Measurements from ENCODE around the gene PRXL2B.

The PRXL2B gene

DNA sequence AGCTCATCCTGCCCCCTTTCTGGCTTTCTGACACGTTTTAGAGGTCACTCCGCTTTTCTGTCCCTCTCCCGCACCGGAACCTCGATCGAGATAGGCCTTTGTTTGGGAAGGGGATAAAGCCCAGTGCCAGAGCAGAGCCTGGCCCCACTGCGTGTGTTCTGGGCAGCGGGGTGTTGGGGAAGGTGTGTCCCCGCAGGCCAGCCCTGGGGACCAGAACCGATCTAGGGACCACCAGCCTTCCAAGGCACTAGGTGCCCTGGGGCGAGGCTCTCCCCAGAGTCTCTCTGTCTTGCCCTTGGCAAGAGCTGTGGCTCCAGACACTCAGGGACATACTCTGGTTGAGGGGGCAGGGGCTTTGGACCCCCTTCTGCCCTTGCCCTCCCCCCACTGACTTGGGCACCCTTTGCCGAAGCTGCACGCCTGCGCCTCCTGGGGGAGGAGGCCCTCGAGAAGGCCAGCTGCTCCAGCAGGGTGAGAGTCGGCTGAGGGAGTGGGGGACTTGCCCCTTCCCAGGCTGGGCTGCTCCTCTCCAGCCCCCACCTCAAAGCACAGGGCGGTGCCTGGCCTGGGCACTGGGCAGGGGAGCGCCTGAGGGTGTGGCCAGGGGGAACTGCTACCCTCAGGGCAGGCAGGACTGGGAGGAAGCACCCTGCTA lies 16.4 kb downstream of the PRXL2B start:
- H3K4me3 ChIP-seq (ENCODE audit: low read depth, low read length): no peak overlapping the region
- TF ChIP-seq, protein P1, sequence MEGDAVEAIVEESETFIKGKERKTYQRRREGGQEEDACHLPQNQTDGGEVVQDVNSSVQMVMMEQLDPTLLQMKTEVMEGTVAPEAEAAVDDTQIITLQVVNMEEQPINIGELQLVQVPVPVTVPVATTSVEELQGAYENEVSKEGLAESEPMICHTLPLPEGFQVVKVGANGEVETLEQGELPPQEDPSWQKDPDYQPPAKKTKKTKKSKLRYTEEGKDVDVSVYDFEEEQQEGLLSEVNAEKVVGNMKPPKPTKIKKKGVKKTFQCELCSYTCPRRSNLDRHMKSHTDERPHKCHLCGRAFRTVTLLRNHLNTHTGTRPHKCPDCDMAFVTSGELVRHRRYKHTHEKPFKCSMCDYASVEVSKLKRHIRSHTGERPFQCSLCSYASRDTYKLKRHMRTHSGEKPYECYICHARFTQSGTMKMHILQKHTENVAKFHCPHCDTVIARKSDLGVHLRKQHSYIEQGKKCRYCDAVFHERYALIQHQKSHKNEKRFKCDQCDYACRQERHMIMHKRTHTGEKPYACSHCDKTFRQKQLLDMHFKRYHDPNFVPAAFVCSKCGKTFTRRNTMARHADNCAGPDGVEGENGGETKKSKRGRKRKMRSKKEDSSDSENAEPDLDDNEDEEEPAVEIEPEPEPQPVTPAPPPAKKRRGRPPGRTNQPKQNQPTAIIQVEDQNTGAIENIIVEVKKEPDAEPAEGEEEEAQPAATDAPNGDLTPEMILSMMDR (IDR thresholded peaks at IDR 0.05; ENCODE audit: borderline replicate concordance, insufficient read depth, low read depth, low read length): no peak

DNA sequence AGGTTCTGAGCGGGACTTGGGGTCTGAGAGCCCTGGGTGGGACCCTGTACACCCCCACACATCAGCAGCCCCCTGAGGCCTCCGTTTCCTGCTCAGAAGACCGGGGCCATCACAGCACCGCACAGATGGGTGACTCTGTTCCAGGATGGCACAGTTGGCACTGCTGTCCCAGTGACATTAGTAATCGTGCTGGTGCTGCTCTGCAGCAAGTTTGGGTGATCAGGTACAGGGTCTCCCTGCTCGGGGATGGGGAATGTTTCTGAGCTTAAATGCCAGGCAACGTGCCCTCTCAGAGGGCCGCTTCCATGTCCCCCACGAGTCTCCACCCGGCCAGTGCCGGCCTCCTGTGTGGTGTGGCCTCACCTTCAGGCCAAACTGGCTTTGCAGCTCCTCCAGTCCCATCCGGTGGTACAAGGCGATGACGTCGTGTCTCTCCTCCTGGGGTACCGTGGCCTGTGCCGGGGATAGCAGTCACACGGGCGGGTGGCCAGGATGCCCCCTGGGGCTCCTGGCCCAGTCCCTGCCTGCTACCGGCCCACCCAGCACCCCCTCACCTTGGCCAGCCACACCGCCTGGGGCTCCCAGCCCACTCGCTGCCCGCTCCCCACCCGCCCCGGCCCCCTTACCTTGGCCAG lies 17.1 kb downstream of the PRXL2B start:
- no peak overlapping the region for H3K4me3 ChIP-seq (ENCODE audit: low read depth, low read length)
- TF ChIP-seq, protein P1 (IDR thresholded peaks at IDR 0.05; ENCODE audit: borderline replicate concordance, insufficient read depth, low read depth, low read length): no peak

DNA sequence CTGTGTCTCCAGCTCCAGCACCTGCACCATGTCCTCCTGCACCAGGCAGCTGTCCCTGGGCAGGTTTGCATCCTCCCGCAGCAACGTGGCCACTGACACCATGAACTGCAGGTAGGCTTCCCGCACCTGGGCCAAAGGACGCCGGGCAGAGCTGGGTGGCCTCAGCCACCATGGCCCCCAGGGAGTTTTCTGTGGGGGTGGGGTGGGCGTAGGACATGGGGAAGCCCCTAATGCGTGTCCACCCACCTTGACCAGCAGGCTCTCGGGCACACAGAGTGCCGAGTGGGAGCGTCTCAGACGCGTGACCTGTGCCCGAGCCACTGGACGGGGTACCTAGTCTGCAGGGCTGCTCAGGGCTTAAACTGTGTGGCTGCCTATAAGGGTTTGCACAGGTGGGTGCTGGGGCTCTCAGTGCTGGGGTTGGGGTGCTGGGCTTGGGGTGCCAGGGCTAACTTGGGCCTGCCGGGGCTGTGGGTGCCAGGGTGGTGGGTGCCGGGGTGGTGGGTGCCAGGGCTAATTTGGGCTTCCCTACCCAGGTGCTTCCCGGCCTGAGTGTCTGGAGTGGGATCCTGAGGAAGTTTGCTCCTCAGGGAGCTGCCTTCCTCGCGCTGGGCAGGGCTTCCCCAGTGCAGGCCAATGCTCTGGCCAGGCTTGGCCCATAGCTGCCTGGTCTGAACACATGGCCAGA lies 17.7 kb downstream of the PRXL2B start:
- no peak overlapping the region for H3K4me3 ChIP-seq (ENCODE audit: low read depth, low read length)
- TF ChIP-seq, protein P1 (IDR thresholded peaks at IDR 0.05; ENCODE audit: borderline replicate concordance, insufficient read depth, low read depth, low read length): no peak

DNA sequence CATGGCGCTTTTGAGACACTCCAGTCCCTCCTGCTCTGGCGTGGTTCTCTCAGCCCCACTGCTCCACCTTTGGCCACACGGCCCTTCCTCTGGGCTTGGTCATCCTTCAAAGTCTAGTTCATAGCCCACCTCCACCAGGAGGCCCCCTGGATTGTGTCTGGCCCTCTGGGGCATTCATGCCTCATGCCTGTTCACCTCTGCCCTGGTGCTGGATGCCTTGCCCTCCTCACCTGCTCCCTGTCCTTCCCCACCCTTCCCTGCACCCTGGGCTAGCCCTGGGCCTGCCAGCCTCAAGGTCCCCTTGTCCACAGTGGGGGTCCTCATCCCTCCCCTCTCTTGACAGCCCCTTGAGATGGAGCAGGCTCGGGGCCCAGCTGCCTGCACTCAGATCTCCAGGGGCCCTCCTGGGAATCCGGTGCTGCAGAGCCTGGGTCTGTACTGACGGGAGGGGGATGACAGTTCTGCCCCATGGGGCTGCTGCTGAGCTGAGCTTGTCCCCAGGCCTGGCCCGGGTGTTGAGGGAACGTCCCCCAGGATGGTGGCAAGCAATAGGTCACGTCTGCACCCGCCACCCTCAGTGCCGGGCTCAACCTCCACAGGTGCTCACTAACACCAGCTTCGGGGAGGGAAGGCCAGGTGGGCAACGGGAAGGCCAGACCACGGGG lies 18.4 kb downstream of the PRXL2B start:
- no peak overlapping the region for H3K4me3 ChIP-seq (ENCODE audit: low read depth, low read length)
- TF ChIP-seq, protein P1 (IDR thresholded peaks at IDR 0.05; ENCODE audit: borderline replicate concordance, insufficient read depth, low read depth, low read length): no peak

DNA sequence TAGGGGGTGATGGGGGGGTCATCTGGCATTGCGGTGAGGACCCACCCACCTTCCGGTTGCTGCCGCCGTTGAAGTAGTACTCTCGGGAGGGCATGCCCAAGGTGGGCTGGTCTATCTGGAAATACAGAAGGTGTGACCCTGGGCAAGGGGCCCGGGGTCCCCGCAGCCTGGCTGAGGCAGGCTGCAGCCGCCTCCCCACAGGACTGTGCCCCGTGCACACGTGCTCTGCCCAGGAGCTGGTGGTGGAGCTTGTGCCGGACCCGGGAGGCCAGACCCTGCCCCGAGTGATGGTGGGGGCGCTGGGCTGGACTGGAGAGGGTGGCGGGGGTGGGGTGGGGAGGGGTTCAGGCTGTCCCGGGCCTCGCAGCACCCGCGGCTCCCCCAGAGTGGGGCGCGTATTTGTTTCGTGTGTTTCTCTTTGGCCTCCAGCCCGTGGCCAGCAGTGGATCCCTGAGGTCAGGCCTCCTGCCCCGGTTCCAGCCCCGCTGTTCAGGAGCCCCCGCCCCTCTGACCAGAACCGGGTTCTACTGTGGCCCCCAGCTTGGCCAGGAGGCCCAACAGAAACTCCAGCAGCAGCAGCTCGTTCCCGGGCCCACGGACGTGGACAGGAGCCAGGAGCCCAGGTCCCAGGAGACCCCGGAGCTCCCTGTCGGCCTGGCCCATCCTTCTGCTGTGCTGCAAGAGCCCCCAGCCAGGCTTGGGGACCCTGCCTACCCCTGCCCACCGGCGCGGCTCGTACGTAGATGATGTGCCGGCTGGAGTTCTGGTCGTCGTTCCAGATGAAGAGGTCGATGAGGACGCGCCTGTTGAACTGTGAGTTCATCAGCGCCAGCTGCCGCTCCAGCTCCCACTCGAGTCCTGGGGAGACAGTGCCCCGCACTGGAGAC lies 19.2 kb downstream of the PRXL2B start:
- TF ChIP-seq, protein P1 (IDR thresholded peaks at IDR 0.05; ENCODE audit: borderline replicate concordance, insufficient read depth, low read depth, low read length): no peak
- H3K4me3 ChIP-seq (ENCODE audit: low read depth, low read length): no peak overlapping the region

DNA sequence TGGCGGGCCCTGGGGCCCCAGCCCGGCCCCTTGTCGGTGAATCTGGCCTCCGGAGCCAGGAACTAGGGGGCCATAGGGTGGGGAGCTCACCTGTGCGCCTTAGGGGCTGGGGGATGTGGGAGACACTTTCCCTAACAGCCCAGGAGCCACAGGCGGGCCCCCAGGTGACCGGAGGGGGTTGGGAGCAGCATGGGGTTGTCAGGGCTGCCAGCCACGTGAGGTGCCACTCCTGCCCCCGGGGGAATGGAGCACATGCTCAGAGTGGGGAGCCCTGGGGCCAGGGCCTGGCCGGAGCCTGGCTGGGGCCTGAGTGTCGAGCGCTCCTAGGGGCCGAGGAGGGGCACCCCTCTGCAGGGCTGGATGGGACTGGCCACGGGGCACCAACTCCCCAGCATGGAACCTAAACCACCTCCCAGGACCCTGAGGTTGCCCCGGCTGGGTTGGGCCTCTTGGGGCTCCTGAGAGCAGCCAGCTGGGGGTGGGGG lies 19.9 kb downstream of the PRXL2B start:
- H3K4me3 ChIP-seq (ENCODE audit: low read depth, low read length): no peak overlapping the region
- TF ChIP-seq, protein P1 (IDR thresholded peaks at IDR 0.05; ENCODE audit: borderline replicate concordance, insufficient read depth, low read depth, low read length): no peak

Data from GM12875 (cell line).